Skeletal muscle tissue (tissue), 4 donors: ENCODE measurements around the gene C10orf88. TPM values are rescaled to one million over a fixed set of nuclear protein-coding genes. Genes with fewer than 3 reads are reported as not detected.
"Not testable (repeated sequence)": the region's sequence is repeated elsewhere in the genome, so short reads cannot be mapped to it uniquely, and the experiment has no call there.

Source experiments
- H3K27ac ChIP-seq: one replicate; pipeline ENCODE4 v1.7.0; 2013; ENCODE audit warnings: mild to moderate bottlenecking, low read depth, low read length, inconsistent platforms
- H3K27me3 ChIP-seq, 3 donors: one replicate each; pipeline ENCODE4 v1.7.0; 2013; ENCODE audit warnings: low read length in 3 of 3; ENCODE audit not compliant: control insufficient read depth in 3 of 3, insufficient read depth in 3 of 3
- H3K36me3 ChIP-seq, 3 donors: one replicate each; pipeline ENCODE4 v1.7.0; 2013; ENCODE audit warnings: low read length in 3 of 3; ENCODE audit not compliant: control insufficient read depth in 3 of 3, insufficient read depth in 3 of 3
- H3K4me1 ChIP-seq, 3 donors: one replicate each; pipeline ENCODE4 v1.7.0; 2013; ENCODE audit warnings: low read length in 3 of 3, mild to moderate bottlenecking in 3 of 3; ENCODE audit not compliant: control insufficient read depth in 3 of 3, insufficient read depth in 3 of 3
- H3K4me3 ChIP-seq, 3 donors: one replicate each; pipeline ENCODE4 v1.7.0; 2013; ENCODE audit warnings: low read length in 3 of 3
- H3K9ac ChIP-seq, 3 donors: one replicate each; pipeline ENCODE4 v1.7.0; 2013; ENCODE audit warnings: low read length in 3 of 3, mild to moderate bottlenecking in 3 of 3, moderate library complexity in 2 of 3, low read depth in 1 of 3
- H3K9me3 ChIP-seq, 3 donors: one replicate each; pipeline ENCODE4 v1.7.0; 2013; ENCODE audit warnings: low read length in 3 of 3; ENCODE audit not compliant: control insufficient read depth in 3 of 3
- total RNA-seq: library from RNA; depleted of rRNA; stranded (reverse); fragments of >200 nt; gene quantifications from one replicate; pipeline ENCODE4 v1.2.3, GENCODE V29; 2014
- donor health status: Osteomylitis.

The C10orf88 gene
- total RNA-seq, 1 donor from 2014 or later: 12.5 TPM

- Histone ChIP-seq H3K4me1 (no peaks in the 10 kb centered on the region), H3K9ac (no peak overlapping the region), H3K27ac (no peak overlapping the region), H3K27me3 (no peaks in the 10 kb centered on the region), H3K9me3 (no peaks in the 10 kb centered on the region), H3K4me3 (no peak overlapping the region), H3K36me3 (peaks cover 0 to 6% (median 0%) of the 10 kb centered on the region in 3 donors)
Measured at GRCh38 chr10:122930140-122930539, 23.9 kb downstream of the C10orf88 start.

DNA sequence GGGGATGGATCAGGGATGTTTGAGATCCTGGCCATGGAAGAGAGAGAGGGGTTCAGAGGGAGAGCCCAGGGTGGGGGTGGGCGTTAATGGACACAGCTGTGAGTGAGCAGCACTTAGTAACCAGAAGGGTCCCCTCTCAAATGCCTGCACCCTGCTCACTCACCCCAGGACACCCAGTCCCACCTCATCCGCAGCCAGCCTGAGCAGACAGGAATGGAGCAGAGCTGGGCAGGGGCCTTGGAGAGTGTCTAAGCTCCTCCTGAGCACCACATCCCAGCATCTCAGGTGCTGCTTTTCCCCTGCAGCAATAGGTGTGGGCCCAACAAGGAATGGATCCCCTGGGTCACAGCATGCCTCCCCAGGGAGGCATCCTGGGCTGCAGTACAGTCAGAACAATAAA lies 38.3 kb downstream of the C10orf88 start:
- no peak overlapping the region for H3K27ac ChIP-seq
- H3K9me3 ChIP-seq: no peaks in the 10 kb centered on the region
- H3K36me3 ChIP-seq: no peaks in the 10 kb centered on the region
- no peaks in the 10 kb centered on the region for H3K27me3 ChIP-seq
- H3K4me3 ChIP-seq: no peak overlapping the region
- H3K9ac ChIP-seq: no peak overlapping the region
- H3K4me1 ChIP-seq: no peaks in the 10 kb centered on the region

GRCh38 chr10:122911889-122912484 lies 42.0 kb downstream of the C10orf88 start:
- Histone ChIP-seq H3K9ac (no peak overlapping the region), H3K9me3 (no peaks in the 10 kb centered on the region), H3K4me1 (no peaks in the 10 kb centered on the region), H3K36me3 (no peaks in the 10 kb centered on the region), H3K27ac (no peak overlapping the region), H3K4me3 (no peak overlapping the region), H3K27me3 (no peaks in the 10 kb centered on the region)

DNA sequence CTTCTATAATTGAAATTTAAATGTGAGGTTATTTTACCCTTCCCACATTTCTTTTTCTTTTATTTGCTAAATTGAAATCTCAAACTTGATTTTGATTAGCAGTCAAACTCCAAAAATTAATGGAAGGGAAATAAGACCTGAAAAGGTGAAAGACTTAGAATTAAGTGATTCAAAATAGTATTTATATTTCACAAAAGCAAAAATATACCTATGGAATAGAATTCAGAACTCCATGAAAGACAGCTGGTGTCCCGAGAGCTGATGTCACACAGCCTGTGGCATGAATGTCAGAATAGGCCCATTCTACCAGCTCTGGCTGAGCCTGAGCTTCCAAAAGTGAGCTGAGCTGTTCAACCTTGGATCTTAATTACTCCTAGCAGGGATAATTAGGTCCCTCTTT lies 43.7 kb downstream of the C10orf88 start, which contains the start of gene FAM24A:
TSS of gene FAM24A (plus strand) at position 301 of the 400 bp plus-strand sequence. CDS start 1,025 bp downstream, outside the sequence.
- no peaks in the 10 kb centered on the region for H3K9me3 ChIP-seq
- no peak within 1 kb of the TSS for H3K9ac ChIP-seq
- H3K27ac ChIP-seq: no peak within 1 kb of the TSS
- H3K4me3 ChIP-seq: no peak within 1 kb of the TSS
- H3K36me3 ChIP-seq: no peaks in the 10 kb centered on the region
- H3K4me1 ChIP-seq: no peaks in the 10 kb centered on the region
- no peaks in the 10 kb centered on the region for H3K27me3 ChIP-seq

DNA sequence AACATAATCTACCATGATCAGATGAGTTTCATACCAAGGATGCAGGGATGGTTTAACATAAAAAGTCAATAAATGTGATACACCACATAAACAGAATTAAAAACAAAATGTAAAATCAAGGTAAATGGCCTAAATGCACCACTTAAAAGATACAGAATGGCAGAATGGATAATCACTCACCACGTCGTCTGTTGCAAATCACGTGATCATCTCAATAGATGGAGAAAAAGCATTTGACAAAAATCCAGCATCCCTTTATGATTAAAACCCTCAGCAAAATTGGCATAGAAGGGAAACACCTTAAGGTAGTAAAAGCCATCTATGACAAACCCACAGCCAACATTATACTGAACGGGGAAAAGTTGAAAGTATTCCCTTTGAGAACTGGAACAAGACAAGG lies 50.2 kb downstream of the C10orf88 start:
- H3K27me3 ChIP-seq, H3K4me1 ChIP-seq, H3K4me3 ChIP-seq, H3K9ac ChIP-seq, H3K9me3 ChIP-seq, H3K27ac ChIP-seq, H3K36me3 ChIP-seq: not testable (repeated sequence)

GRCh38 chr10:122894261-122894944 lies 59.6 kb downstream of the C10orf88 start:
- Histone ChIP-seq H3K36me3 (no peaks in the 10 kb centered on the region), H3K27me3 (peaks cover 0 to 2% (median 0%) of the 10 kb centered on the region in 3 donors), H3K9ac (no peak overlapping the region), H3K9me3 (no peaks in the 10 kb centered on the region), H3K4me3 (no peak overlapping the region), H3K27ac (no peak overlapping the region), H3K4me1 (no peaks in the 10 kb centered on the region)

DNA sequence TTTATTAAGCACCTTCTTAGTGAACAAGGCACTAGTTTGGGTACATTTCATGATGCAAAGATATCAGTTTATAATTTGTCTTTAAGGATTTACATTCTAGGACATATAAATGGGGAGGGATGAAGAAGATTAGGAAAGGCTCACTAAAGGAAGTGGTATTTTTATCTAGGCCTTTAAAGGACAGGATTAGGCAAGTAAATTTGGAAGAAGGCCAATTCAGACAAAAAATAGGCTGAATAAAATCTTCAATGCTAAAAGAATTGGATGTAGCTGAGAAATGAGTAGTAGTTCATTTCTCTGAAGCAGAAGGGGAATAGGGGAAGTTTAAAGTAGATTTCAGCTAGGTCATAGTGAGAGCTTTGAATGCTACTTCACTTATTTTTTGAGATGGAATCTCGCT lies 69.9 kb downstream of the C10orf88 start:
- no peaks in the 10 kb centered on the region for H3K9me3 ChIP-seq
- H3K27me3 ChIP-seq: peaks cover 0 to 8% (median 6%) of the 10 kb centered on the region in 3 donors
- H3K4me1 ChIP-seq: peaks cover 5 to 6% (median 5%) of the 10 kb centered on the region in 3 donors
- H3K9ac ChIP-seq: no peak overlapping the region
- H3K4me3 ChIP-seq: no peak overlapping the region
- no peaks in the 10 kb centered on the region for H3K36me3 ChIP-seq
- no peak overlapping the region for H3K27ac ChIP-seq

DNA sequence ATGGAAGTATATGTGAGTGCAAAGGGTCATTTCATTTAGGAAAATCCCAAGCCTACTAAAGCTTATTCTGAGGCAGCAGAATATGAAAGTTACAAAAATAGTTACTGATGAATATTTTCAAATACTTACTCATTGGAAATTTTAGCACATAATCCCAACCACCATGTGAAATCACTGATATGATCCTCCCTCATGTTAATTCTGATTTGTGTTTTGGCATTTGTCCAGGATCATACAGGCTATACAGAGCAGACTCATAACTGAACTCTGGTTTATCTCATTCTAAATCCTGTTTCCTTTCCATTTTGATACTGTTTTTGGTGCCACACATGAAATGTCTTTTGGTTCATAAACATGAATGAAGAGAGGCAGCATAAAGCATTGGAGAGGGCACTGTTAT lies 71.3 kb downstream of the C10orf88 start:
- Histone ChIP-seq H3K4me1 (peaks cover 7 to 10% (median 10%) of the 10 kb centered on the region in 3 donors), H3K9me3 (no peaks in the 10 kb centered on the region), H3K36me3 (no peaks in the 10 kb centered on the region), H3K27ac (no peak overlapping the region), H3K27me3 (peaks cover 0 to 11% (median 9%) of the 10 kb centered on the region in 3 donors), H3K4me3 (no peak overlapping the region), H3K9ac (no peak overlapping the region)

Other genes starting within 250 kb of the C10orf88 start
- gene CUZD1, start 108.4 kb downstream of the C10orf88 start, total RNA-seq: 0.52 TPM
- gene FAM24B, start 74.6 kb downstream of the C10orf88 start, total RNA-seq: 1.0 TPM
- not detected for gene FAM24A, start 43.6 kb downstream of the C10orf88 start, total RNA-seq
- gene PSTK, start 26.2 kb upstream of the C10orf88 start, total RNA-seq: 5.7 TPM
- 4.7 TPM for gene IKZF5, start 54.6 kb upstream of the C10orf88 start, total RNA-seq
- 6.8 TPM for gene ACADSB, start 54.8 kb upstream of the C10orf88 start, total RNA-seq
- gene HMX3, start 181.7 kb upstream of the C10orf88 start, total RNA-seq: not detected
- not detected for gene HMX2, start 193.9 kb upstream of the C10orf88 start, total RNA-seq
- 36.5 TPM for gene BUB3, start 200.2 kb upstream of the C10orf88 start, total RNA-seq